ENCODE results near the gene UBE2E1.

The UBE2E1 gene

GRCh38 chr3:23779841-23780240, 25.9 kb upstream of the UBE2E1 start:
- Mint-ChIP-seq H3K4me3 (no peak overlapping the region), H3K36me3 (ENCODE audit: low read depth) (no peaks in the 10 kb centered on the region), H3K4me1 (no peaks in the 10 kb centered on the region), H3K9me3 (no peaks in the 10 kb centered on the region), H3K27ac (no peak overlapping the region), H3K27me3 (peaks cover 9% of the 10 kb centered on the region)
- ATAC-seq: no peak
- no peak for DNase-seq

GRCh38 chr3:23781051-23781450, 24.7 kb upstream of the UBE2E1 start:
- ATAC-seq (no peak), DNase-seq (no peak)
- H3K27me3 Mint-ChIP-seq: peaks cover 9% of the 10 kb centered on the region
- no peaks in the 10 kb centered on the region for H3K36me3 Mint-ChIP-seq (ENCODE audit: low read depth)
- no peak overlapping the region for H3K27ac Mint-ChIP-seq
- no peak overlapping the region for H3K4me3 Mint-ChIP-seq
- H3K4me1 Mint-ChIP-seq: no peaks in the 10 kb centered on the region
- no peaks in the 10 kb centered on the region for H3K9me3 Mint-ChIP-seq

GRCh38 chr3:23781871-23782270, 23.9 kb upstream of the UBE2E1 start:
- no peaks in the 10 kb centered on the region for H3K9me3 Mint-ChIP-seq
- peaks cover 9% of the 10 kb centered on the region for H3K27me3 Mint-ChIP-seq
- H3K4me3 Mint-ChIP-seq: no peak overlapping the region
- no peaks in the 10 kb centered on the region for H3K36me3 Mint-ChIP-seq (ENCODE audit: low read depth)
- H3K27ac Mint-ChIP-seq: no peak overlapping the region
- H3K4me1 Mint-ChIP-seq: no peaks in the 10 kb centered on the region
- ATAC-seq (no peak), DNase-seq (no peak)

- no peak for ATAC-seq
- H3K27ac Mint-ChIP-seq: no peak overlapping the region
- peaks cover 9% of the 10 kb centered on the region for H3K27me3 Mint-ChIP-seq
- no peak overlapping the region for H3K4me3 Mint-ChIP-seq
- no peaks in the 10 kb centered on the region for H3K36me3 Mint-ChIP-seq (ENCODE audit: low read depth)
- H3K4me1 Mint-ChIP-seq: no peaks in the 10 kb centered on the region
- DNase-seq: no peak
- no peaks in the 10 kb centered on the region for H3K9me3 Mint-ChIP-seq
These were observed 20.6 kb upstream of the UBE2E1 start for GRCh38 chr3:23785097-23785645.

GRCh38 chr3:23785882-23786281, 19.9 kb upstream of the UBE2E1 start:
- H3K4me3 Mint-ChIP-seq: no peak overlapping the region
- H3K27me3 Mint-ChIP-seq: peaks cover 9% of the 10 kb centered on the region
- DNase-seq (no peak), ATAC-seq (no peak)
- H3K36me3 Mint-ChIP-seq (ENCODE audit: low read depth): no peaks in the 10 kb centered on the region
- H3K4me1 Mint-ChIP-seq: no peaks in the 10 kb centered on the region
- no peak overlapping the region for H3K27ac Mint-ChIP-seq
- no peaks in the 10 kb centered on the region for H3K9me3 Mint-ChIP-seq

GRCh38 chr3:23791678-23792077, 14.1 kb upstream of the UBE2E1 start:
- H3K9me3 Mint-ChIP-seq: no peaks in the 10 kb centered on the region
- peaks cover 9% of the 10 kb centered on the region for H3K27me3 Mint-ChIP-seq
- H3K27ac Mint-ChIP-seq: no peak overlapping the region
- no peaks in the 10 kb centered on the region for H3K4me1 Mint-ChIP-seq
- H3K4me3 Mint-ChIP-seq: no peak overlapping the region
- DNase-seq: no peak
- no peak for ATAC-seq
- no peaks in the 10 kb centered on the region for H3K36me3 Mint-ChIP-seq (ENCODE audit: low read depth)

GRCh38 chr3:23793528-23794134, 12.1 kb upstream of the UBE2E1 start:
- peaks cover 9% of the 10 kb centered on the region for H3K27me3 Mint-ChIP-seq
- no peaks in the 10 kb centered on the region for H3K9me3 Mint-ChIP-seq
- ATAC-seq: no peak
- H3K27ac Mint-ChIP-seq: no peak overlapping the region
- no peak for DNase-seq
- peaks cover 14% of the 10 kb centered on the region for H3K4me1 Mint-ChIP-seq
- no peaks in the 10 kb centered on the region for H3K36me3 Mint-ChIP-seq (ENCODE audit: low read depth)
- no peak overlapping the region for H3K4me3 Mint-ChIP-seq

- no peak overlapping the region for H3K4me3 Mint-ChIP-seq
- peaks cover 14% of the 10 kb centered on the region for H3K4me1 Mint-ChIP-seq
- no peaks in the 10 kb centered on the region for H3K36me3 Mint-ChIP-seq (ENCODE audit: low read depth)
- ATAC-seq (no peak), DNase-seq (no peak)
- no peaks in the 10 kb centered on the region for H3K9me3 Mint-ChIP-seq
- H3K27ac Mint-ChIP-seq: no peak overlapping the region
- H3K27me3 Mint-ChIP-seq: peaks cover 9% of the 10 kb centered on the region
These were observed 10.7 kb upstream of the UBE2E1 start for GRCh38 chr3:23795096-23795495.

GRCh38 chr3:23796518-23796917, 9.2 kb upstream of the UBE2E1 start:
- Mint-ChIP-seq H3K4me3 (no peak overlapping the region), H3K9me3 (no peaks in the 10 kb centered on the region), H3K27me3 (peaks cover 9% of the 10 kb centered on the region), H3K36me3 (ENCODE audit: low read depth) (no peaks in the 10 kb centered on the region), H3K27ac (no peak overlapping the region), H3K4me1 (peaks cover 14% of the 10 kb centered on the region)
- DNase-seq: no peak
- no peak for ATAC-seq

GRCh38 chr3:23797491-23797890, 8.3 kb upstream of the UBE2E1 start:
- H3K27me3 Mint-ChIP-seq: peaks cover 9% of the 10 kb centered on the region

GRCh38 chr3:23798456-23798855, 7.3 kb upstream of the UBE2E1 start:
- no peak overlapping the region for H3K4me3 Mint-ChIP-seq
- DNase-seq (no peak), ATAC-seq (no peak)
- no peak overlapping the region for H3K27ac Mint-ChIP-seq
- H3K4me1 Mint-ChIP-seq: peaks cover 14% of the 10 kb centered on the region
- H3K27me3 Mint-ChIP-seq: peaks cover 6% of the 10 kb centered on the region
- H3K9me3 Mint-ChIP-seq: no peaks in the 10 kb centered on the region
- H3K36me3 Mint-ChIP-seq (ENCODE audit: low read depth): no peaks in the 10 kb centered on the region

More at GRCh38 chr3:23797491-23797890, 8.3 kb upstream of the UBE2E1 start:
- ATAC-seq (peak; percentile 87), DNase-seq (no peak)
- peak overlapping the region; percentile 14 for H3K27ac Mint-ChIP-seq
- no peak overlapping the region for H3K4me3 Mint-ChIP-seq
- H3K36me3 Mint-ChIP-seq (ENCODE audit: low read depth): no peaks in the 10 kb centered on the region
- peaks cover 14% of the 10 kb centered on the region for H3K4me1 Mint-ChIP-seq
- H3K9me3 Mint-ChIP-seq: no peaks in the 10 kb centered on the region

GRCh38 chr3:23798876-23799275, 6.9 kb upstream of the UBE2E1 start:
- ATAC-seq: no peak
- Mint-ChIP-seq H3K9me3 (no peaks in the 10 kb centered on the region), H3K36me3 (ENCODE audit: low read depth) (no peaks in the 10 kb centered on the region), H3K4me1 (peaks cover 14% of the 10 kb centered on the region), H3K27me3 (peaks cover 3% of the 10 kb centered on the region), H3K4me3 (no peak overlapping the region), H3K27ac (no peak overlapping the region)
- DNase-seq: no peak

GRCh38 chr3:23800731-23801130, 5.0 kb upstream of the UBE2E1 start:
- peaks cover 10% of the 10 kb centered on the region for H3K27me3 Mint-ChIP-seq
- H3K36me3 Mint-ChIP-seq (ENCODE audit: low read depth): no peaks in the 10 kb centered on the region
- DNase-seq (no peak), ATAC-seq (no peak)
- no peaks in the 10 kb centered on the region for H3K9me3 Mint-ChIP-seq
- H3K4me1 Mint-ChIP-seq: peaks cover 23% of the 10 kb centered on the region
- no peak overlapping the region for H3K4me3 Mint-ChIP-seq
- H3K27ac Mint-ChIP-seq: no peak overlapping the region

- Mint-ChIP-seq H3K4me3 (peak overlapping the region; percentile 83), H3K36me3 (ENCODE audit: low read depth) (peaks cover 10% of the 10 kb centered on the region), H3K27ac (peak overlapping the region; percentile 41), H3K9me3 (no peaks in the 10 kb centered on the region), H3K27me3 (peaks cover 10% of the 10 kb centered on the region), H3K4me1 (peaks cover 37% of the 10 kb centered on the region)
- ATAC-seq (no peak), DNase-seq (no peak)
These were observed 1.1 kb upstream of the UBE2E1 start for GRCh38 chr3:23804441-23805209.

- Mint-ChIP-seq H3K27ac (peak overlapping the region; percentile 78), H3K36me3 (ENCODE audit: low read depth) (peaks cover 11% of the 10 kb centered on the region), H3K4me3 (peak overlapping the region; percentile 83), H3K9me3 (no peaks in the 10 kb centered on the region), H3K4me1 (peaks cover 43% of the 10 kb centered on the region), H3K27me3 (peaks cover 10% of the 10 kb centered on the region)
- DNase-seq (no peak), ATAC-seq (no peak)
These were observed 534 bp upstream of the UBE2E1 start for GRCh38 chr3:23805210-23805632.
